ENCODE results near the gene ASB6. TPM values are rescaled to one million over a fixed set of nuclear protein-coding genes. Genes with fewer than 3 reads are reported as not detected.
A peak's percentile ranks its signal among the peaks of the same experiment; 100 is the strongest.
"Not testable (repeated sequence)": the region's sequence is repeated elsewhere in the genome, so short reads cannot be mapped to it uniquely, and the experiment has no call there.

Gene ASB6
- total RNA-seq, 4 donors from 2014 or later, result 15.4 to 22.5 (median 17.6) TPM

DNA sequence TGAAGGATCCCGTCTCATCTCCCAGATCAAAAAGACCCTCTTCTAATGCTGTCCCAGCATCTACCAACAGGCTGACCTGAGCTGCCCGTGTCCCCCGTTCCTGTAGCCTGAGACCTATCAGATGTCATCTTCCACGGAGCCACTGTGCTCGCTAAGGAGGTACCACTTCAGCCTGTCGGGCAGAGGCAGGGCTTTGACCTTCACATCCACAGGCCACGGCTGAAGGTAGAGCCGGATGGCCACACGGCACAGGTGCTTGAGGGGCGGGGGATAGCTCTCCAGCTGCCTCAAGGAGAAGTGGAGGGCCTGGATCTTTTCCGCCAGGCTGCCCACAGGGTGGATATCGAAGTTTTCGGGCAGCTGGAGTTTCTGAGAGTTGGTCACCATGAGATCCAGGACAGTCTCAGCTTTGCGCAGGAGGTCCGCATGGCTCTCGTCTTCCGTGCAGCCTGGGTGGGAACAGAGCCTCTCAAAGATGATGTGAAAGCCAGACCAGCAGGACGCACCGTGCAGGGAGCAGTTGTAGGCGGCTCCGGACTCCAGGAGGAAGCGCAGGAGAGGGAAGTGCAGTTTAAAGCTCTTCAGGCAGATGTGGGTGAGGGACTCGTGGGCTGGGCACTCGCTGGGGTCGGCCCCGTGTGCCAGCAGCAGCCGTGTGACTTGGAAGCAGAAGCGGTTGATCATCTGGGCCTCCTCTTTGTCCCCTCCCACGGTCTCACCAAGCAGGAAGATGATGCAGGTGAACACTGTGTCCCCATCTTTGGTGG is 4.1 kb downstream of the ASB6 start:
- no peaks in the 10 kb centered on the region for H3K9me3 ChIP-seq
- no peak for DNase-seq
- TF ChIP-seq POLR2A (IDR thresholded peaks at IDR 0.05), result no peak
- TF ChIP-seq, protein P1, sequence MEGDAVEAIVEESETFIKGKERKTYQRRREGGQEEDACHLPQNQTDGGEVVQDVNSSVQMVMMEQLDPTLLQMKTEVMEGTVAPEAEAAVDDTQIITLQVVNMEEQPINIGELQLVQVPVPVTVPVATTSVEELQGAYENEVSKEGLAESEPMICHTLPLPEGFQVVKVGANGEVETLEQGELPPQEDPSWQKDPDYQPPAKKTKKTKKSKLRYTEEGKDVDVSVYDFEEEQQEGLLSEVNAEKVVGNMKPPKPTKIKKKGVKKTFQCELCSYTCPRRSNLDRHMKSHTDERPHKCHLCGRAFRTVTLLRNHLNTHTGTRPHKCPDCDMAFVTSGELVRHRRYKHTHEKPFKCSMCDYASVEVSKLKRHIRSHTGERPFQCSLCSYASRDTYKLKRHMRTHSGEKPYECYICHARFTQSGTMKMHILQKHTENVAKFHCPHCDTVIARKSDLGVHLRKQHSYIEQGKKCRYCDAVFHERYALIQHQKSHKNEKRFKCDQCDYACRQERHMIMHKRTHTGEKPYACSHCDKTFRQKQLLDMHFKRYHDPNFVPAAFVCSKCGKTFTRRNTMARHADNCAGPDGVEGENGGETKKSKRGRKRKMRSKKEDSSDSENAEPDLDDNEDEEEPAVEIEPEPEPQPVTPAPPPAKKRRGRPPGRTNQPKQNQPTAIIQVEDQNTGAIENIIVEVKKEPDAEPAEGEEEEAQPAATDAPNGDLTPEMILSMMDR (IDR thresholded peaks at IDR 0.05), result no peak
- H3K4me1 ChIP-seq, result peaks cover 18 to 45% (median 22%) of the 10 kb centered on the region in 3 donors
- WGBS, 2 donors, result 67 to 72% methylated on average over 7 to 16 of the region's 29 CpGs
- H3K4me3 ChIP-seq, result no peak overlapping the region
- H3K27me3 ChIP-seq, result no peaks in the 10 kb centered on the region
- peaks cover 28 to 70% (median 46%) of the 10 kb centered on the region in 3 donors for H3K36me3 ChIP-seq
- H3K27ac ChIP-seq, result no peak overlapping the region
- intact Hi-C loops (cut with DNase I), result no loop called here

DNA sequence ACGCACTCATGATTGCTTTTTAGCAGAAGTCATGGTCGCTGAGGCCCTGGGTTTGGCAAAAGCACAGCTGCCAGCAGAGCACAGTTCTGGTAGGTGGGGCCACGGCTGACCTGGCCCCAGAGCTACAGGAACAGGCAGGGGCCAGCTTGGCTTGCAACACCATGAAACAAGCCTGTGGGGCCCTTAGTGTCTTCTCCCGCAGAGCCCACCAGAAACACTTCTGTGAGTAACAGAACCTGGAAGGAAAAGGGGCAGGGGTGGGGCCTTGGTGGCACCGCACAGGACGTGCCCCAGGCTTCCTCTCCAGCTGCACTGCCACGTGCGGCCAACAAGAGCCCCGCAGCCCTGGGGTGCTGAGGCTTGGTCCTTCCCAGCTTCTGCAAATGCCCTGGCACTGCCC is 4.8 kb downstream of the ASB6 start:
- H3K4me1 ChIP-seq, result peaks cover 18 to 42% (median 22%) of the 10 kb centered on the region in 3 donors
- H3K27me3 ChIP-seq, result no peaks in the 10 kb centered on the region
- intact Hi-C loops (cut with DNase I), result no loop called here
- no peak for TF ChIP-seq POLR2A (IDR thresholded peaks at IDR 0.05)
- TF ChIP-seq, protein P1 (IDR thresholded peaks at IDR 0.05), result no peak
- 65% methylated on average over 3 of the region's 9 CpGs; no CpG with 5 or more reads in 1 of the 2 donors for WGBS, 2 donors
- no peak for DNase-seq
- H3K9me3 ChIP-seq, result no peaks in the 10 kb centered on the region
- no peak overlapping the region for H3K4me3 ChIP-seq
- no peak overlapping the region for H3K27ac ChIP-seq
- H3K36me3 ChIP-seq, result peaks cover 28 to 76% (median 48%) of the 10 kb centered on the region in 3 donors

DNA sequence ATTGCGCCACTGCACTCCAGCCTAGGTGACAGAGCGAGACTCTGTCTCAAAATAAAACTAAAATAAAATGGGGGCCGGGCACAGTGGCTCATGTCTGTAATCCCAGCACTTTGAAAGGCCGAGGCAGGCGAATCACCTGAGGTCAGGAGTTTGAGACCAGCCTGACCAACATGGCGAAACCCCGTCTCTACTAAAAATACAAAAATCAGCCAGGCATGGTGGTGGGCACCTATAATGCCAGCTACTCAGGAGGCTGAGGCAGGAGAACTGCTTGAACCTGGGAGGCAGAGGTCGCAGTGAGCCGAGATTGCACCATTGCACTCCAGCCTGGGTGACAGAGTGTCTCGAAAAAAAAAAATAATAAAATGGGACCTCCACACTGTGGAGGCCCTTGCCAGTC is 5.6 kb downstream of the ASB6 start:
- peaks cover 28 to 76% (median 48%) of the 10 kb centered on the region in 3 donors for H3K36me3 ChIP-seq
- peaks cover 19 to 47% (median 29%) of the 10 kb centered on the region in 3 donors for H3K4me1 ChIP-seq
- H3K9me3 ChIP-seq; intact Hi-C loops (cut with DNase I); DNase-seq; H3K27ac ChIP-seq; H3K4me3 ChIP-seq; H3K27me3 ChIP-seq: not testable (repeated sequence)
- 80 to 91% methylated on average over 9 of the region's 10 CpGs for WGBS, 2 donors

DNA sequence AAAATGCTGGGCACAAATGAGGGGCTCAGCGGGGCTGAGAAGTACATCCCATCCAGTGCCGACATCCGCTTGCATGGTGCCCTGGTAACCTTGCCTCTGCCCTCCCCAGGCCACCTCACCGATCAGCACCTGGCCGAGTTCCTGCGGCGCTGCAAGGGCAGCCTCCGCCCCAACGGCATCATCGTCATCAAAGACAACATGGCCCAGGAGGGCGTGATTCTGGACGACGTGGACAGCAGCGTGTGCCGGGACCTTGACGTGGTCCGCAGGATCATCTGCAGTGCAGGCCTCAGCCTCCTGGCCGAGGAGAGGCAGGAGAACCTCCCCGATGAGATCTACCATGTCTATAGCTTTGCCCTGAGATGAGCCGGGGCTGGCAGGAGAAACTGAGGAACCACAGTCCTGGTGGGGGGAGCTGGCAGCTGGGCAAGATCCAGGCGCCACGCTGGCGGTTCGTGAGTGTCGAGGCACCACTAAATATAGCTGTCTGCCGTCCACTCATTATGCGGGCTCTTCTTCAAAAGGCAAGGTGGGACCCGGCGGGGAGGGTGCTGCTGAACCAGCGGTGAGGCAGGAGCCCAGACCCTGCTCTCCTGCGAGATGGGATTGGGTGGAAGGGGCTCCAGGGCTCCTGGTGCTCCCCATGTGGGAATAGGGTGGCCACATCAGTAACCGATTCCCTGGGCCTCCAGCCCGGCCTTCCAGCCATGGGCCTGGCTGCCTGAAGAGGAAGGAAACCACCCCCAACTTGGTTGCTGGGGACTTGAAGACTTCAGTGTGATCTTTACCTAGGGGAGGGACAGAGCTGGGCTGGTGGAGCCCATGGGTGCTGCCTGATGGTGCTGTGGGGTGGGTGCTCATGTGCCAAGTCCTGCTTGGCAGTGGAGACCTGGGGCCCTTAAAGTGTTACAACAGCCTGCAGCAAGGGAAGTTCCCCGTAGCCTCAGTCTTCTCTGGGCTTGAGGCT is 6.6 kb downstream of the ASB6 start:
- WGBS, 2 donors, result 86 to 100% methylated on average over 2 to 13 of the region's 34 CpGs
- DNase-seq, result no peak
- H3K36me3 ChIP-seq, result peaks cover 28 to 76% (median 48%) of the 10 kb centered on the region in 3 donors
- no peaks in the 10 kb centered on the region for H3K9me3 ChIP-seq
- intact Hi-C loops (cut with DNase I), result no loop called here
- no peak overlapping the region for H3K4me3 ChIP-seq
- H3K27ac ChIP-seq, result no peak overlapping the region
- peaks cover 15 to 47% (median 29%) of the 10 kb centered on the region in 3 donors for H3K4me1 ChIP-seq
- no peaks in the 10 kb centered on the region for H3K27me3 ChIP-seq
- no peak for TF ChIP-seq POLR2A (IDR thresholded peaks at IDR 0.05)

- DNase-seq, result no peak
- peaks cover 9 to 47% (median 21%) of the 10 kb centered on the region in 3 donors for H3K4me1 ChIP-seq
- no peak overlapping the region for H3K4me3 ChIP-seq
- intact Hi-C loops (cut with DNase I), result no loop called here
- peak overlapping the region in 1 of 4 donors; percentile 5 for H3K27ac ChIP-seq
- no peaks in the 10 kb centered on the region for H3K9me3 ChIP-seq
- H3K27me3 ChIP-seq, result no peaks in the 10 kb centered on the region
- no peak for TF ChIP-seq POLR2A (IDR thresholded peaks at IDR 0.05)
- TF ChIP-seq, protein P1 (IDR thresholded peaks at IDR 0.05), result no peak
- H3K36me3 ChIP-seq, result peaks cover 28 to 66% (median 48%) of the 10 kb centered on the region in 3 donors
- 60 to 74% methylated on average over 1 to 4 of the region's 13 CpGs for WGBS, 2 donors
These were observed 8.1 kb downstream of the ASB6 start for GRCh38 chr9:129633848-129634247.
